ENCODE measurements around the gene CCDC134.

GRCh38 chr22:41801147-41801819 lies 804 bp downstream of the CCDC134 start:
- no peak for TF ChIP-seq CTCF (IDR thresholded peaks at IDR 0.05)
- TF ChIP-seq EP300 (IDR thresholded peaks at IDR 0.05): no peak
- TF ChIP-seq POLR2AphosphoS5 (IDR thresholded peaks at IDR 0.05): no peak
- TF ChIP-seq POLR2A (IDR thresholded peaks at IDR 0.05): no peak
